Type B pancreatic cell (in vitro differentiated cells): ENCODE data around the gene SCEL. TPM values are rescaled to one million over a fixed set of nuclear protein-coding genes. Genes with fewer than 3 reads are reported as not detected.

Source experiments
- DNase-seq: peaks from one replicate; pipeline ENCODE4 v3.0.0; 2021; ENCODE audit warnings: mixed read lengths; ENCODE audit not compliant: unreplicated experiment; ENCODE audit errors: extremely low spot score
- H3K27ac Mint-ChIP-seq: 2 replicates; pipeline ENCODE4 v1.8.0; 2021; ENCODE audit warnings: mild to moderate bottlenecking, mixed read lengths
- H3K27me3 Mint-ChIP-seq: 2 replicates; pipeline ENCODE4 v1.8.0; 2021; ENCODE audit warnings: mixed read lengths
- H3K36me3 Mint-ChIP-seq: 2 replicates; pipeline ENCODE4 v1.8.0; 2021; ENCODE audit warnings: mixed read lengths
- H3K4me1 Mint-ChIP-seq: one replicate; pipeline ENCODE4 v1.8.0; 2021; ENCODE audit warnings: mixed read lengths; ENCODE audit not compliant: unreplicated experiment
- H3K4me3 Mint-ChIP-seq: 2 replicates; pipeline ENCODE4 v1.8.0; 2021; ENCODE audit warnings: mild to moderate bottlenecking, mixed read lengths
- H3K9me3 Mint-ChIP-seq: 2 replicates; pipeline ENCODE4 v1.8.0; 2021; ENCODE audit warnings: mixed read lengths
- CTCF ChIP-seq: fragments of 200-600 bp; sonication (generic); conservative IDR thresholded peaks from 2 replicates; pipeline ENCODE4 v1.5.0; 2021; ENCODE audit warnings: antibody characterized with exemption, mild to moderate bottlenecking
- total RNA-seq: library from RNA; stranded (reverse); gene quantifications from 2 replicates; pipeline ENCODE4 v1.2.1, GENCODE V29; 2021; ENCODE audit warnings: low replicate concordance

Gene SCEL
- total RNA-seq, 1 donor from 2014 or later: 102 TPM

GRCh38 chr13:77545626-77546412, 10.3 kb downstream of the SCEL start:
- Mint-ChIP-seq H3K36me3 (peaks cover 3% of the 10 kb centered on the region), H3K9me3 (peaks cover 9% of the 10 kb centered on the region), H3K4me1 (peaks cover 8% of the 10 kb centered on the region), H3K27ac (peak overlapping the region; percentile 14), H3K4me3 (peak overlapping the region; percentile 11), H3K27me3 (no peaks in the 10 kb centered on the region)
- no peak for TF ChIP-seq CTCF
- DNase-seq: no peak

- DNase-seq: no peak
- no peak for TF ChIP-seq CTCF
- H3K4me3 Mint-ChIP-seq: peak overlapping the region; percentile 49
- peak overlapping the region; percentile 54 for H3K27ac Mint-ChIP-seq
- peaks cover 9% of the 10 kb centered on the region for H3K9me3 Mint-ChIP-seq
- peaks cover 8% of the 10 kb centered on the region for H3K4me1 Mint-ChIP-seq
- H3K27me3 Mint-ChIP-seq: no peaks in the 10 kb centered on the region
- H3K36me3 Mint-ChIP-seq: peaks cover 3% of the 10 kb centered on the region
These were observed 12.6 kb downstream of the SCEL start for GRCh38 chr13:77548095-77548494.

GRCh38 chr13:77548594-77548993, 13.1 kb downstream of the SCEL start:
- Mint-ChIP-seq H3K27me3 (no peaks in the 10 kb centered on the region), H3K36me3 (peaks cover 5% of the 10 kb centered on the region), H3K4me3 (peak overlapping the region; percentile 49), H3K9me3 (peaks cover 9% of the 10 kb centered on the region), H3K27ac (peak overlapping the region; percentile 16), H3K4me1 (peaks cover 9% of the 10 kb centered on the region)
- TF ChIP-seq CTCF: no peak
- no peak for DNase-seq

GRCh38 chr13:77554069-77554468, 18.6 kb downstream of the SCEL start:
- no peaks in the 10 kb centered on the region for H3K27me3 Mint-ChIP-seq
- H3K9me3 Mint-ChIP-seq: peaks cover 3% of the 10 kb centered on the region
- TF ChIP-seq CTCF: no peak
- peak overlapping the region; percentile 75 for H3K4me3 Mint-ChIP-seq
- no peak for DNase-seq
- H3K36me3 Mint-ChIP-seq: peaks cover 13% of the 10 kb centered on the region
- H3K27ac Mint-ChIP-seq: peak overlapping the region; percentile 71
- peaks cover 7% of the 10 kb centered on the region for H3K4me1 Mint-ChIP-seq

- no peak for TF ChIP-seq CTCF
- no peak for DNase-seq
- peaks cover 3% of the 10 kb centered on the region for H3K9me3 Mint-ChIP-seq
- H3K27ac Mint-ChIP-seq: peak overlapping the region; percentile 50
- H3K27me3 Mint-ChIP-seq: no peaks in the 10 kb centered on the region
- peaks cover 7% of the 10 kb centered on the region for H3K4me1 Mint-ChIP-seq
- no peak overlapping the region for H3K4me3 Mint-ChIP-seq
- H3K36me3 Mint-ChIP-seq: peaks cover 13% of the 10 kb centered on the region
These were observed 19.7 kb downstream of the SCEL start for GRCh38 chr13:77555246-77555645.
